GM12878 (cell line): ENCODE results near the gene MPP2. TPM values are rescaled to one million over a fixed set of nuclear protein-coding genes. Genes with fewer than 3 reads are reported as not detected.

Experiments
- ATAC-seq: fragments of 200-7000 bp; cut with Tn5 transposase; 3 replicates; pipeline ENCODE4 v1.9.1; 2020; ENCODE audit warnings: mild to moderate bottlenecking, moderate library complexity
- BruUV-seq: library from RNA; stranded (reverse); fragments of 400-500 nt; replicated peaks from 2 replicates; lab custom pipeline; 2021; lab: Mats Ljungman, UMichigan
- CTCF ChIA-PET: fragments of 300-600 bp; sonication (Branson Sonifier 250); formaldehyde crosslinking; extraction: SDS; loops from one replicate; lab custom pipeline; 2021; ENCODE audit warnings: inconsistent platforms; lab: Yijun Ruan, JAX
- POLR2A ChIA-PET: fragments of 350-600 bp; formaldehyde crosslinking; extraction: SDS; loops from one replicate; lab custom pipeline; 2021; ENCODE audit warnings: inconsistent platforms; lab: Charles Lee
- RAD21 ChIA-PET: fragments of 300-600 bp; sonication (Branson Sonifier 250); formaldehyde crosslinking; loops from one replicate; lab custom pipeline; 2023; ENCODE audit warnings: antibody characterized with exemption; ENCODE audit not compliant: unreplicated experiment; lab: Charles Lee
- SMC1A ChIA-PET: fragments of 300-600 bp; sonication (Branson Sonifier 250); formaldehyde crosslinking; loops from one replicate; lab custom pipeline; 2023; ENCODE audit not compliant: unreplicated experiment, uncharacterized antibody; lab: Charles Lee
- DNase-seq: peaks from one replicate; pipeline ENCODE4 v3.0.0-alpha.2; 2011; ENCODE audit warnings: low read depth, low spot score
- FAIRE-seq: peaks from 3 replicates; lab custom pipeline; 2011; peaks lifted over from hg19 to GRCh38; lab: Jason Lieb, UNC
- H2AFZ ChIP-seq: 2 replicates; pipeline ENCODE4 v1.6.0; 2011; ENCODE audit warnings: low read depth, low read length, control low read depth; ENCODE audit not compliant: control insufficient read depth
- H3K27ac ChIP-seq: 2 replicates; pipeline ENCODE4 v1.5.1; 2011; ENCODE audit warnings: control low read depth; ENCODE audit not compliant: control insufficient read depth, insufficient read depth
- H3K27me3 ChIP-seq, 2 experiments: replicated peaks in 1 of 2; 2 replicates each; pipeline versions ENCODE4 v1.6.0 to v1.6.1; 2011; ENCODE audit warnings: low read length in 1 of 2; ENCODE audit not compliant: control insufficient read depth in 2 of 2, insufficient read depth in 2 of 2
- H3K36me3 ChIP-seq, 2 experiments: 2 replicates each; pipeline ENCODE4 v1.5.1; 2011; ENCODE audit warnings: low read length in 1 of 2; ENCODE audit not compliant: control insufficient read depth in 2 of 2, insufficient read depth in 2 of 2
- H3K4me1 ChIP-seq: 2 replicates; pipeline ENCODE4 v1.6.1; 2011; ENCODE audit warnings: mild to moderate bottlenecking, low read length, moderate library complexity, mixed read lengths; ENCODE audit not compliant: control insufficient read depth, insufficient read depth
- H3K4me2 ChIP-seq: 2 replicates; pipeline ENCODE4 v1.6.0; 2011; ENCODE audit warnings: control low read depth; ENCODE audit not compliant: control insufficient read depth, insufficient read depth
- H3K4me3 ChIP-seq: fragments of 200-600 bp; sonication (generic); 2 replicates; pipeline ENCODE4 v1.5.1; 2016
- H3K79me2 ChIP-seq: 2 replicates; pipeline ENCODE4 v1.6.0; 2011; ENCODE audit warnings: low read length; ENCODE audit not compliant: control insufficient read depth, insufficient read depth
- H3K9ac ChIP-seq: 2 replicates; pipeline ENCODE4 v1.8.0; 2011; ENCODE audit warnings: low read length, control low read depth, mixed read lengths; ENCODE audit not compliant: control insufficient read depth, insufficient read depth
- H3K9me3 ChIP-seq: replicated peaks from 3 replicates; pipeline ENCODE4 v1.5.1; 2011; ENCODE audit warnings: mild to moderate bottlenecking, low read length; ENCODE audit not compliant: control insufficient read depth, insufficient read depth
- H4K20me1 ChIP-seq: 2 replicates; pipeline ENCODE4 v1.6.0; 2011; ENCODE audit not compliant: control insufficient read depth, insufficient read depth
- ZNF24 ChIP-seq: fragments of 450-650 bp; IDR thresholded peaks from 2 replicates; pipeline ENCODE4 v1.6.1; 2017; ENCODE audit warnings: antibody characterized with exemption, mild to moderate bottlenecking
- WGBS: methylation state at CpG from one replicate; pipeline ENCODE4 v1.1.6; 2016; ENCODE audit warnings: low lambda C conversion rate; ENCODE audit not compliant: insufficient replicate concordance, insufficient coverage; ENCODE audit errors: missing lambda C conversion rate; 5-methylcytosine and 5-hydroxymethylcytosine counted together
- in situ Hi-C: fragments of 300-500 bp; cut with MboI; formaldehyde crosslinking; loops from 9 replicates; pipeline ENCODE4 v1.14.3; 2018; ENCODE audit warnings: mixed read lengths
- intact Hi-C: fragments of 100-400 bp; cut with micrococcal nuclease; formaldehyde crosslinking; loops from one replicate; pipeline ENCODE4 v1.14.2; 2022; ENCODE audit not compliant: unreplicated experiment
- polyA plus RNA-seq, 11 experiments: library from polyadenylated mRNA; depleted of rRNA in 4 of 11; unstranded in 6 of 11; stranded (reverse) in 5 of 11; fragments of >200 nt; fragmentation: Nextera tagmentation in 4 of 11; fragmentation: Illumina TruSeq in 1 of 11; extraction: Ambion mirVana in 4 of 11; extraction: Trizol in 1 of 11; gene quantifications; 1 replicate in 1 of 11; 2 replicates in 10 of 11; pipeline versions ENCODE4 v1.2.1 to v1.2.3, GENCODE V29; 2011 to 2016; ENCODE audit warnings: inconsistent platforms in 2 of 11, missing spikeins in 2 of 11, low read depth in 1 of 11
- total RNA-seq, 4 experiments: library from RNA; depleted of rRNA in 3 of 4; stranded (reverse); fragments of >200 nt in 3 of 4; fragmentation: Illumina TruSeq in 1 of 4; extraction: Trizol in 1 of 4; gene quantifications; 2 replicates each; pipeline versions ENCODE4 v1.2.1 to v1.2.3, GENCODE V29; 2013 to 2021
- TF ChIP-seq, protein P1 (sequence below): fragments of 450-650 bp; formaldehyde crosslinking; IDR thresholded peaks from 2 replicates; pipeline ENCODE4 v1.4.0; 2020; ENCODE audit warnings: mild to moderate bottlenecking, moderate library complexity

The MPP2 gene
- total and polyA plus RNA-seq, 10 of the 15 experiments (the other 5 are each of a cell fraction or from before 2014, with no cell fraction given): 0.02 to 0.23 (median 0.15) TPM; not detected in 2

DNA sequence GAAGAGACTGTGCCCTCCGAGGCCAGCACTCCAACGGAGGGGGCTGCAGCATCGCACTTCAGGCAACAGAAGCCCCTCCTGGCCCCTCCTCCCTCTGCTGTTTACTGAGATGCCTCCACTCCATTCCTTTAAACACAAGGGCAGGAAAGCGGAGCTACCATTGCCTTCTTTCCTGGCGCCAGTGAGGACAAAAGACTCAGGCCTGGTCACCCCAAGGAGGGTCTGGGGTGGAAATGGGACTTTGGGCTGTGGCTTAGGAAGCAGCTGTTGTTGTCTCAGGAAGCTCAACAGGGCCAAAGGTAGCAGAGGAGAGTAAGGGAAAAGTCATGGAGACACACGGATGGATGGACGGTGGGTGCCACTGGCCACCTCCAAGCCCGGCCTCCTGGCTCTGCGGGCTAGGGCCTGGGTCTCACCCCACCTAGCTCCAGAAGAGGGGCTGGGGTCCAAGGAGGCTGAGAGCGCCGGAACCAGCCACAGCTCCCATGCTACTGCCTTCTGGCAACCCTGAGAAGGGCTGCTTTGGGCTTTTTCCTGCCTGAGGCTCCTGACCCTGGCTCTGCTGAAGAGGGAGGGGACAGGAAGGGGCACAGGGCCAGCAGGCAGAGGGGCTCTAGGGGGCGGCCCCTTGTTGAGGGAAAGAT lies 49.3 kb downstream of the MPP2 start:
- DNase-seq (no peak), ATAC-seq (no peak), FAIRE-seq (no peak)
- RAD21 ChIA-PET: no interaction called here
- under 1% methylated on average over 12 of the region's 12 CpGs for WGBS
- in situ Hi-C loops (no loop called here), intact Hi-C loops (no loop called here)
- SMC1A ChIA-PET: no interaction called here
- Histone ChIP-seq H3K36me3 (no peaks in the 10 kb centered on the region), H3K79me2 (no peaks in the 10 kb centered on the region), H3K9ac (no peak overlapping the region), H3K4me3 (no peak overlapping the region), H3K4me2 (no peak overlapping the region), H3K27ac (no peak overlapping the region), H2AFZ (no peak overlapping the region), H4K20me1 (no peaks in the 10 kb centered on the region), H3K9me3 (no peaks in the 10 kb centered on the region), H3K27me3 (no peaks in the 10 kb centered on the region; a peak in 2 of 4 replicates), H3K4me1 (no peaks in the 10 kb centered on the region)
- CTCF ChIA-PET: interaction anchor here (3.3 kb wide), 1 partner anchor 12 kb away, joined by 15 read pairs; the partner anchor contains the start of gene CD300LG
- no TSS peak for BruUV-seq
- POLR2A ChIA-PET: no interaction called here
- TF ChIP-seq, protein P1, sequence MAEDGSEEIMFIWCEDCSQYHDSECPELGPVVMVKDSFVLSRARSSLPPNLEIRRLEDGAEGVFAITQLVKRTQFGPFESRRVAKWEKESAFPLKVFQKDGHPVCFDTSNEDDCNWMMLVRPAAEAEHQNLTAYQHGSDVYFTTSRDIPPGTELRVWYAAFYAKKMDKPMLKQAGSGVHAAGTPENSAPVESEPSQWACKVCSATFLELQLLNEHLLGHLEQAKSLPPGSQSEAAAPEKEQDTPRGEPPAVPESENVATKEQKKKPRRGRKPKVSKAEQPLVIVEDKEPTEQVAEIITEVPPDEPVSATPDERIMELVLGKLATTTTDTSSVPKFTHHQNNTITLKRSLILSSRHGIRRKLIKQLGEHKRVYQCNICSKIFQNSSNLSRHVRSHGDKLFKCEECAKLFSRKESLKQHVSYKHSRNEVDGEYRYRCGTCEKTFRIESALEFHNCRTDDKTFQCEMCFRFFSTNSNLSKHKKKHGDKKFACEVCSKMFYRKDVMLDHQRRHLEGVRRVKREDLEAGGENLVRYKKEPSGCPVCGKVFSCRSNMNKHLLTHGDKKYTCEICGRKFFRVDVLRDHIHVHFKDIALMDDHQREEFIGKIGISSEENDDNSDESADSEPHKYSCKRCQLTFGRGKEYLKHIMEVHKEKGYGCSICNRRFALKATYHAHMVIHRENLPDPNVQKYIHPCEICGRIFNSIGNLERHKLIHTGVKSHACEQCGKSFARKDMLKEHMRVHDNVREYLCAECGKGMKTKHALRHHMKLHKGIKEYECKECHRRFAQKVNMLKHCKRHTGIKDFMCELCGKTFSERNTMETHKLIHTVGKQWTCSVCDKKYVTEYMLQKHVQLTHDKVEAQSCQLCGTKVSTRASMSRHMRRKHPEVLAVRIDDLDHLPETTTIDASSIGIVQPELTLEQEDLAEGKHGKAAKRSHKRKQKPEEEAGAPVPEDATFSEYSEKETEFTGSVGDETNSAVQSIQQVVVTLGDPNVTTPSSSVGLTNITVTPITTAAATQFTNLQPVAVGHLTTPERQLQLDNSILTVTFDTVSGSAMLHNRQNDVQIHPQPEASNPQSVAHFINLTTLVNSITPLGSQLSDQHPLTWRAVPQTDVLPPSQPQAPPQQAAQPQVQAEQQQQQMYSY (CRISPR knock-in tag): no peak
- no peak for TF ChIP-seq ZNF24
